ENCODE measurements around the gene UBE2B. TPM values are rescaled to one million over a fixed set of nuclear protein-coding genes. Genes with fewer than 3 reads are reported as not detected.

The UBE2B gene
- total and polyA plus RNA-seq, 10 of the 15 experiments (the other 5 are each of a cell fraction or from before 2014, with no cell fraction given), result 10.8 to 179 (median 61.3) TPM

DNA sequence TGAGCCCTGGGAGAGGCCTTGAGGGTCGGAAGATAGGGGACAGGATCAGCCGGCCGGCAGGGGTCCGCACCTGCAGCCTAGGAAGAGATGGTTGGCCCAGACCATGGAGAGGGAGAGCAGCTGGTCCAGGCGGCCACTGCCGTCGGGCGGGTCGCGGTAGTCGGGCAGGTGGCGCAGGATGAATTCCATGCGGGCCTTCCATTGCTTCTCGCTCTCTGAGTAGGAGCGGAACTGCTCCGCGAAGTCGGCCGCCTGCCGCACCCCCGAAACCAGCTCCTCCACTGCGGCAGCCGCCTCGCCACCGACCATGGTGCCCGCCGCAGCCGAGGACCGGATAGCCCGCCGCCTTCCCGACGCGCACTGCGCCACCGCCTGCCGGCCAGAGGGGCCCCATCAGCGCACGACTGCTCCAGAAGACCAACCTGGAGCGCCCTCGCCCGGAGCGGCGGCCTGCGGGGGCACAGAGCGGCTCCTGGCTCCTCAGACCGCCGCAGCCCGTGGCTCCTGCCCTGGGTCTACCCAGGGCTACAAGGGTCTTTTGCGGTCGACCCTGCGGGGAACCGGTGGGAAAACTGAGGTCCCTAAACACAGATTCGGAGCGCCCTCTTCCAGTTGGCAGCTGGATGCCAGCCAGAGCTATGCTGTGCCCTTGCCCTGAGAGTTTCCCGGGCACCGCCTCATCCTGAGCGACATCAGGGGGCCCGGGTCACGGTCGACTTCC lies 40.3 kb downstream of the UBE2B start, which contains the start of gene CDKN2AIPNL (continued):
- TF ChIP-seq, protein P1, sequence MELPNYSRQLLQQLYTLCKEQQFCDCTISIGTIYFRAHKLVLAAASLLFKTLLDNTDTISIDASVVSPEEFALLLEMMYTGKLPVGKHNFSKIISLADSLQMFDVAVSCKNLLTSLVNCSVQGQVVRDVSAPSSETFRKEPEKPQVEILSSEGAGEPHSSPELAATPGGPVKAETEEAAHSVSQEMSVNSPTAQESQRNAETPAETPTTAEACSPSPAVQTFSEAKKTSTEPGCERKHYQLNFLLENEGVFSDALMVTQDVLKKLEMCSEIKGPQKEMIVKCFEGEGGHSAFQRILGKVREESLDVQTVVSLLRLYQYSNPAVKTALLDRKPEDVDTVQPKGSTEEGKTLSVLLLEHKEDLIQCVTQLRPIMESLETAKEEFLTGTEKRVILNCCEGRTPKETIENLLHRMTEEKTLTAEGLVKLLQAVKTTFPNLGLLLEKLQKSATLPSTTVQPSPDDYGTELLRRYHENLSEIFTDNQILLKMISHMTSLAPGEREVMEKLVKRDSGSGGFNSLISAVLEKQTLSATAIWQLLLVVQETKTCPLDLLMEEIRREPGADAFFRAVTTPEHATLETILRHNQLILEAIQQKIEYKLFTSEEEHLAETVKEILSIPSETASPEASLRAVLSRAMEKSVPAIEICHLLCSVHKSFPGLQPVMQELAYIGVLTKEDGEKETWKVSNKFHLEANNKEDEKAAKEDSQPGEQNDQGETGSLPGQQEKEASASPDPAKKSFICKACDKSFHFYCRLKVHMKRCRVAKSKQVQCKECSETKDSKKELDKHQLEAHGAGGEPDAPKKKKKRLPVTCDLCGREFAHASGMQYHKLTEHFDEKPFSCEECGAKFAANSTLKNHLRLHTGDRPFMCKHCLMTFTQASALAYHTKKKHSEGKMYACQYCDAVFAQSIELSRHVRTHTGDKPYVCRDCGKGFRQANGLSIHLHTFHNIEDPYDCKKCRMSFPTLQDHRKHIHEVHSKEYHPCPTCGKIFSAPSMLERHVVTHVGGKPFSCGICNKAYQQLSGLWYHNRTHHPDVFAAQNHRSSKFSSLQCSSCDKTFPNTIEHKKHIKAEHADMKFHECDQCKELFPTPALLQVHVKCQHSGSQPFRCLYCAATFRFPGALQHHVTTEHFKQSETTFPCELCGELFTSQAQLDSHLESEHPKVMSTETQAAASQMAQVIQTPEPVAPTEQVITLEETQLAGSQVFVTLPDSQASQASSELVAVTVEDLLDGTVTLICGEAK (IDR thresholded peaks at IDR 0.05; ENCODE audit: borderline replicate concordance), result no peak
- TF ChIP-seq E4F1 (IDR thresholded peaks at IDR 0.05; ENCODE audit: borderline replicate concordance, partially characterized antibody) (no peak), MXI1 (IDR thresholded peaks at IDR 0.05; ENCODE audit: low read depth, low read length) (peak; percentile 72), ZNF592 (IDR thresholded peaks at IDR 0.05) (peak; percentile 72; the same call in 1 of the 2 replicates), SP1 (IDR thresholded peaks at IDR 0.05; ENCODE audit: low read depth, low read length) (no peak), CHD1 (IDR thresholded peaks at IDR 0.05; ENCODE audit: low read depth, low read length) (no peak), SUZ12 (IDR thresholded peaks at IDR 0.05; ENCODE audit: unreplicated experiment) (no peak), RUNX3 (IDR thresholded peaks at IDR 0.05; ENCODE audit: low read length) (peak; percentile 73), NRF1 (conservative IDR thresholded peaks at IDR 0.05; ENCODE audit: low read depth, low read length) (no peak; the same call in 1 of the 2 replicates), CHD4 (IDR thresholded peaks at IDR 0.05) (no peak), ZNF384 (IDR thresholded peaks at IDR 0.05; ENCODE audit: borderline replicate concordance, low read depth, low read length) (no peak)
- TF ChIP-seq, protein P2, sequence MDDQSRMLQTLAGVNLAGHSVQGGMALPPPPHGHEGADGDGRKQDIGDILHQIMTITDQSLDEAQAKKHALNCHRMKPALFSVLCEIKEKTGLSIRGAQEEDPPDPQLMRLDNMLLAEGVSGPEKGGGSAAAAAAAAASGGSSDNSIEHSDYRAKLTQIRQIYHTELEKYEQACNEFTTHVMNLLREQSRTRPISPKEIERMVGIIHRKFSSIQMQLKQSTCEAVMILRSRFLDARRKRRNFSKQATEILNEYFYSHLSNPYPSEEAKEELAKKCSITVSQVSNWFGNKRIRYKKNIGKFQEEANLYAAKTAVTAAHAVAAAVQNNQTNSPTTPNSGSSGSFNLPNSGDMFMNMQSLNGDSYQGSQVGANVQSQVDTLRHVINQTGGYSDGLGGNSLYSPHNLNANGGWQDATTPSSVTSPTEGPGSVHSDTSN (IDR thresholded peaks at IDR 0.05; ENCODE audit: insufficient replicate concordance, low read depth, low read length), result no peak
- TF ChIP-seq, protein P3, sequence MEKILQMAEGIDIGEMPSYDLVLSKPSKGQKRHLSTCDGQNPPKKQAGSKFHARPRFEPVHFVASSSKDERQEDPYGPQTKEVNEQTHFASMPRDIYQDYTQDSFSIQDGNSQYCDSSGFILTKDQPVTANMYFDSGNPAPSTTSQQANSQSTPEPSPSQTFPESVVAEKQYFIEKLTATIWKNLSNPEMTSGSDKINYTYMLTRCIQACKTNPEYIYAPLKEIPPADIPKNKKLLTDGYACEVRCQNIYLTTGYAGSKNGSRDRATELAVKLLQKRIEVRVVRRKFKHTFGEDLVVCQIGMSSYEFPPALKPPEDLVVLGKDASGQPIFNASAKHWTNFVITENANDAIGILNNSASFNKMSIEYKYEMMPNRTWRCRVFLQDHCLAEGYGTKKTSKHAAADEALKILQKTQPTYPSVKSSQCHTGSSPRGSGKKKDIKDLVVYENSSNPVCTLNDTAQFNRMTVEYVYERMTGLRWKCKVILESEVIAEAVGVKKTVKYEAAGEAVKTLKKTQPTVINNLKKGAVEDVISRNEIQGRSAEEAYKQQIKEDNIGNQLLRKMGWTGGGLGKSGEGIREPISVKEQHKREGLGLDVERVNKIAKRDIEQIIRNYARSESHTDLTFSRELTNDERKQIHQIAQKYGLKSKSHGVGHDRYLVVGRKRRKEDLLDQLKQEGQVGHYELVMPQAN (conservative IDR thresholded peaks at IDR 0.05), result peak; percentile 93; the same call in 1 of the 2 replicates

All from GM12878 (cell line).